MCF 10A (cell line): ENCODE results near the gene PSMD1. TPM values are rescaled to one million over a fixed set of nuclear protein-coding genes. Genes with fewer than 3 reads are reported as not detected.

ENCODE experiments used
- BruUV-seq: library from RNA; stranded (reverse); fragments of 400-500 nt; replicated peaks from 2 replicates; lab custom pipeline; 2021; lab: Mats Ljungman, UMichigan
- CTCF ChIA-PET: fragments of 300-600 bp; sonication (Branson Sonifier 250); formaldehyde crosslinking; extraction: SDS; loops from one replicate; lab custom pipeline; 2021; ENCODE audit warnings: antibody characterized with exemption, inconsistent platforms; lab: Yijun Ruan, JAX
- POLR2A ChIA-PET: fragments of 300-600, 350-650 bp; sonication (Branson Sonifier 250); formaldehyde crosslinking; extraction: SDS; loops from one replicate; lab custom pipeline; 2020; ENCODE audit warnings: antibody characterized with exemption, inconsistent platforms; lab: Yijun Ruan, JAX
- DNase-seq: peaks from one replicate; pipeline ENCODE4 v3.0.0-alpha.2; 2018; ENCODE audit not compliant: unreplicated experiment
- H3K27ac Mint-ChIP-seq: one replicate; pipeline ENCODE4 v1.8.0; 2022; ENCODE audit warnings: mild to moderate bottlenecking, low read depth, mixed read lengths; ENCODE audit not compliant: unreplicated experiment
- H3K27me3 Mint-ChIP-seq: one replicate; pipeline ENCODE4 v1.8.0; 2022; ENCODE audit warnings: mixed read lengths; ENCODE audit not compliant: insufficient read depth, unreplicated experiment
- H3K36me3 Mint-ChIP-seq: one replicate; pipeline ENCODE4 v1.8.0; 2022; ENCODE audit warnings: mild to moderate bottlenecking, moderate library complexity, mixed read lengths; ENCODE audit not compliant: insufficient read depth, unreplicated experiment
- H3K4me1 Mint-ChIP-seq: one replicate; pipeline ENCODE4 v1.8.0; 2022; ENCODE audit warnings: mixed read lengths; ENCODE audit not compliant: insufficient read depth, unreplicated experiment
- H3K4me3 Mint-ChIP-seq: one replicate; pipeline ENCODE4 v1.8.0; 2022; ENCODE audit warnings: mild to moderate bottlenecking, moderate library complexity, mixed read lengths; ENCODE audit not compliant: unreplicated experiment
- H3K9me3 Mint-ChIP-seq: one replicate; pipeline ENCODE4 v1.8.0; 2022; ENCODE audit warnings: mixed read lengths; ENCODE audit not compliant: unreplicated experiment
- intact Hi-C: fragments of 100-400 bp; cut with micrococcal nuclease; formaldehyde crosslinking; loops from 2 replicates; pipeline ENCODE4 v1.14.1; 2022
- total RNA-seq: library from RNA; stranded (reverse); gene quantifications from 2 replicates; pipeline ENCODE4 v1.2.3, GENCODE V29; 2022
- TF ChIP-seq, protein P1 (sequence below): fragments of 200-600 bp; IDR thresholded peaks from one replicate; pipeline ENCODE4 v1.8.0; 2022; ENCODE audit warnings: antibody characterized with exemption, mild to moderate bottlenecking; ENCODE audit not compliant: unreplicated experiment

The PSMD1 gene
- total RNA-seq, 1 experiment from 2014 or later = 88.5 TPM

DNA sequence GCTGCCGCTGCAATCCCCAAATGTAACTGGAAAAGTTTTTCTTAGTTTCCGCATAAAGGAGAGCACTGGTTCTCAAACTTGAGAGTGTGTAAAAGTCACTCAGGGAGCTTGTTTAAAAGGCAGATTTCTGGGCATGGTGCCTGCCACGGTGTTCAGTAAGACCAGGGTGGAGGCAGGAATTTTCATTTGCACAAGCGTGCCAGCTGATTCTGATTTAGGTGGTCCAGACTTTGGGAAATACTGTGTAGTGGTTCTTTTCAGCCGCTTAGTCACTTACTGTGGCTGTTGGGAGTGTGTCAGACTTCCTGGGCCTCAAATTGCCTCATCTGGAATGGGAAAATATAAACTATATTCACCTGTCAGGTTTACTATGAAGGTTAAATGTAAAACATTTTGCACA is 142.6 kb downstream of the PSMD1 start:
- Mint-ChIP-seq H3K4me3 (peak overlapping the region; percentile 88), H3K36me3 (peaks cover 20% of the 10 kb centered on the region), H3K27me3 (peaks cover 27% of the 10 kb centered on the region), H3K27ac (peak overlapping the region; percentile 89), H3K9me3 (no peaks in the 10 kb centered on the region), H3K4me1 (peaks cover 12% of the 10 kb centered on the region)
- intact Hi-C loops = loop anchor here (10.0 kb wide), 1 partner anchor 94 kb away; no protein-coding TSS in a partner anchor
- TF ChIP-seq, protein P1, sequence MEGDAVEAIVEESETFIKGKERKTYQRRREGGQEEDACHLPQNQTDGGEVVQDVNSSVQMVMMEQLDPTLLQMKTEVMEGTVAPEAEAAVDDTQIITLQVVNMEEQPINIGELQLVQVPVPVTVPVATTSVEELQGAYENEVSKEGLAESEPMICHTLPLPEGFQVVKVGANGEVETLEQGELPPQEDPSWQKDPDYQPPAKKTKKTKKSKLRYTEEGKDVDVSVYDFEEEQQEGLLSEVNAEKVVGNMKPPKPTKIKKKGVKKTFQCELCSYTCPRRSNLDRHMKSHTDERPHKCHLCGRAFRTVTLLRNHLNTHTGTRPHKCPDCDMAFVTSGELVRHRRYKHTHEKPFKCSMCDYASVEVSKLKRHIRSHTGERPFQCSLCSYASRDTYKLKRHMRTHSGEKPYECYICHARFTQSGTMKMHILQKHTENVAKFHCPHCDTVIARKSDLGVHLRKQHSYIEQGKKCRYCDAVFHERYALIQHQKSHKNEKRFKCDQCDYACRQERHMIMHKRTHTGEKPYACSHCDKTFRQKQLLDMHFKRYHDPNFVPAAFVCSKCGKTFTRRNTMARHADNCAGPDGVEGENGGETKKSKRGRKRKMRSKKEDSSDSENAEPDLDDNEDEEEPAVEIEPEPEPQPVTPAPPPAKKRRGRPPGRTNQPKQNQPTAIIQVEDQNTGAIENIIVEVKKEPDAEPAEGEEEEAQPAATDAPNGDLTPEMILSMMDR = no peak
- POLR2A ChIA-PET = interaction anchor here (0.6 to 1.9 kb wide), 7 partner anchors 31 to 1631 kb away, joined by 3 to 5 read pairs (median 3); no protein-coding TSS in a partner anchor
- DNase-seq = peak; percentile 37
- BruUV-seq = no TSS peak
- CTCF ChIA-PET = interaction anchor here (1.0 kb wide), 1 partner anchor 206 kb away, joined by 3 read pairs; no protein-coding TSS in a partner anchor

DNA sequence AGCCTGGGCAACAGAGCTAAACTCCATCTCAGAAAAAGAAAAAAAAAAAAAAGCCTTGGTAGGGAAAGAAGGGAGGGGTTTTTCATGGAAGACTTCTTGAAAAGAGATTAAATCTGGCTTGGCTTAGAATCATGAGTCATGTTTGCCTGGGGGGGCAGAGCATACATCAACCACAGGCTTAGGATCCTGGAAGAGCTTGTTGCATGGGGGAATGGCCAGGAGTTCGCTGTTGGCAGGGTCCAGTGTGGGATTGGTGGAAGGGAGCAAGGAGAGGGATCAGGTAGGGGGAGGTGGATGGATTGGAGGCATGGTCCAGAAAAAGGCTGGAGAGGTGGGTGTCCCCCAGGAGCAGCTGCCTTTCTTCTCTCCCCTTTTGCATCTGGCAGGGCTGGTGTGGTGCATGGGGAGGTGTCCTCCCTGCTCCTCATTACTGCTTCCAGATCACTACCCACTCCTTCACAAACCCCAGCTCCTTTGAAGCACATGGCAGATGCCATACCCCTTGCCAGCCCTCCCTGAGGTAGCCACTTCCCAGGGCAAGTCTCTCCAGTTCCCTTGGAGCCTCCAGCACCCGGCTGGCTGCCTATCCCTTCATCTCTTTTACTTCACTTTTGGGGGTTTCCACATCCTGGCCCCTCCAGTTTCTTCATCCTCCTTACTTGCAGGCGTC is 144.3 kb downstream of the PSMD1 start:
- peaks cover 10% of the 10 kb centered on the region for H3K27me3 Mint-ChIP-seq

GRCh38 chr2:231201475-231201814 is 144.8 kb downstream of the PSMD1 start:
- peaks cover 22% of the 10 kb centered on the region for H3K36me3 Mint-ChIP-seq
- peaks cover 5% of the 10 kb centered on the region for H3K27me3 Mint-ChIP-seq
- TF ChIP-seq, protein P1 = no peak
- ChIA-PET POLR2A (interaction anchor here (1.1 kb wide), 1 partner anchor 22 kb away, joined by 4 read pairs; no protein-coding TSS in a partner anchor), CTCF (interaction anchor here (1.5 kb wide), 2 partner anchors 26 to 98 kb away, joined by 6 to 8 read pairs; no protein-coding TSS in a partner anchor)
- H3K9me3 Mint-ChIP-seq = no peaks in the 10 kb centered on the region
- BruUV-seq = no TSS peak
- no peak overlapping the region for H3K27ac Mint-ChIP-seq
- no peak for DNase-seq
- peaks cover 12% of the 10 kb centered on the region for H3K4me1 Mint-ChIP-seq
- intact Hi-C loops = no loop called here
- no peak overlapping the region for H3K4me3 Mint-ChIP-seq

More for the DNA sequence above, 144.3 kb downstream of the PSMD1 start:
- Mint-ChIP-seq H3K36me3 (peaks cover 22% of the 10 kb centered on the region), H3K4me3 (no peak overlapping the region), H3K9me3 (no peaks in the 10 kb centered on the region), H3K4me1 (peaks cover 12% of the 10 kb centered on the region), H3K27ac (no peak overlapping the region)
- BruUV-seq = no TSS peak
- TF ChIP-seq, protein P1 = no peak
- ChIA-PET CTCF (interaction anchor here (0.6 to 1.5 kb wide), 3 partner anchors 26 to 337 kb away, joined by 4 to 8 read pairs (median 6); no protein-coding TSS in a partner anchor), POLR2A (interaction anchor here (0.6 to 1.1 kb wide), 3 partner anchors 23 to 304 kb away, joined by 4 read pairs; no protein-coding TSS in a partner anchor)
- intact Hi-C loops = no loop called here
- peak; percentile 60 for DNase-seq

DNA sequence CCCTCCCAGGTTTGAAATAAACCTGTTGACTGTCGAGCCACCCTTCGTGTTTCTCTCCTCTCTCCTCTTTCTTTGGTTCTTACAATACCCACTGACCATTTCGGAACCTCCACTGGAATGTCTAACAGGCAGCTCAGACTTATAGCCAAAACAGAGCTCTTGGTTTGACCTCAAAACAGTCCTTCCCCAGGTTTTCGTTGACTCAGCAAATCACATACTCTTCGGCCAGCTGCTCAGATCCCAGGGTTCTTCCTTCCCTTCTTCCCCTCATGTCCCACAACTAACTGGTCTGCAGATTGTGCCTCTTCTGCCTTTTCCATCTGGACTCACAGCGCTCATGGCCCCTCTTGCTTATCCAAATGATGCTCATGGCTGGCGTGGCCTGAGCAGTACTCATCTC is 146.4 kb downstream of the PSMD1 start:
- TF ChIP-seq, protein P1 = no peak
- no peak for DNase-seq
- BruUV-seq = no TSS peak
- no peaks in the 10 kb centered on the region for H3K27me3 Mint-ChIP-seq
- no peak overlapping the region for H3K27ac Mint-ChIP-seq
- H3K9me3 Mint-ChIP-seq = no peaks in the 10 kb centered on the region
- peaks cover 12% of the 10 kb centered on the region for H3K4me1 Mint-ChIP-seq
- intact Hi-C loops = no loop called here
- CTCF ChIA-PET = no interaction called here
- no peak overlapping the region for H3K4me3 Mint-ChIP-seq
- POLR2A ChIA-PET = no interaction called here
- H3K36me3 Mint-ChIP-seq = peaks cover 22% of the 10 kb centered on the region
